Osteocyte (in vitro differentiated cells): ENCODE measurements around the gene NELFE. TPM values are rescaled to one million over a fixed set of nuclear protein-coding genes. Genes with fewer than 3 reads are reported as not detected.

Experiments
- DNase-seq: peaks from one replicate; pipeline ENCODE4 v3.0.0; 2021; ENCODE audit warnings: mixed read lengths; ENCODE audit not compliant: unreplicated experiment; ENCODE audit errors: extremely low spot score
- H3K27ac Mint-ChIP-seq: one replicate; pipeline ENCODE4 v1.8.0; 2021; ENCODE audit warnings: mild to moderate bottlenecking, mixed read lengths; ENCODE audit not compliant: unreplicated experiment
- H3K27me3 Mint-ChIP-seq: one replicate; pipeline ENCODE4 v1.8.0; 2021; ENCODE audit warnings: mixed read lengths; ENCODE audit not compliant: unreplicated experiment
- H3K36me3 Mint-ChIP-seq: one replicate; pipeline ENCODE4 v1.8.0; 2021; ENCODE audit warnings: mixed read lengths; ENCODE audit not compliant: unreplicated experiment
- H3K4me1 Mint-ChIP-seq: one replicate; pipeline ENCODE4 v1.8.0; 2021; ENCODE audit warnings: mixed read lengths; ENCODE audit not compliant: unreplicated experiment
- H3K4me3 Mint-ChIP-seq: one replicate; pipeline ENCODE4 v1.8.0; 2021; ENCODE audit warnings: mild to moderate bottlenecking, moderate library complexity, mixed read lengths; ENCODE audit not compliant: unreplicated experiment
- H3K9me3 Mint-ChIP-seq: one replicate; pipeline ENCODE4 v1.8.0; 2021; ENCODE audit warnings: mixed read lengths; ENCODE audit not compliant: unreplicated experiment
- CTCF ChIP-seq: fragments of 200-600 bp; sonication (generic); IDR thresholded peaks from 2 replicates; pipeline ENCODE4 v1.5.0; 2021; ENCODE audit warnings: antibody characterized with exemption, mild to moderate bottlenecking, moderate library complexity
- total RNA-seq: library from RNA; stranded (reverse); gene quantifications from 2 replicates; pipeline ENCODE4 v1.2.1, GENCODE V29; 2021

NELFE gene
- total RNA-seq, 1 donor from 2014 or later = 66.8 TPM

GRCh38 chr6:31928672-31928939 lies 30.2 kb downstream of the NELFE start:
- Mint-ChIP-seq H3K9me3 (no peaks in the 10 kb centered on the region), H3K4me3 (no peak overlapping the region), H3K36me3 (no peaks in the 10 kb centered on the region), H3K4me1 (no peaks in the 10 kb centered on the region), H3K27me3 (peaks cover 15% of the 10 kb centered on the region), H3K27ac (no peak overlapping the region)
- no peak for TF ChIP-seq CTCF
- no peak for DNase-seq

- H3K36me3 Mint-ChIP-seq = no peaks in the 10 kb centered on the region
- no peak overlapping the region for H3K4me3 Mint-ChIP-seq
These were observed 30.7 kb downstream of the NELFE start for GRCh38 chr6:31927863-31928671.

GRCh38 chr6:31927242-31927862 lies 31.4 kb downstream of the NELFE start, which contains the start of gene C2:
Gene C2 (plus strand): TSS chr6:31927717. CDS start chr6:31927753, 36 bp downstream.
- no peaks in the 10 kb centered on the region for H3K4me1 Mint-ChIP-seq
- no peak within 1 kb of the TSS for H3K4me3 Mint-ChIP-seq
- H3K27ac Mint-ChIP-seq = no peak within 1 kb of the TSS
- H3K36me3 Mint-ChIP-seq = no peaks in the 10 kb centered on the region
- H3K9me3 Mint-ChIP-seq = no peaks in the 10 kb centered on the region
- TF ChIP-seq CTCF = no peak
- peaks cover 6% of the 10 kb centered on the region for H3K27me3 Mint-ChIP-seq
- DNase-seq = no peak

More at GRCh38 chr6:31927863-31928671, 30.7 kb downstream of the NELFE start:
- Mint-ChIP-seq H3K9me3 (no peaks in the 10 kb centered on the region), H3K27ac (no peak overlapping the region), H3K4me1 (no peaks in the 10 kb centered on the region), H3K27me3 (peaks cover 9% of the 10 kb centered on the region)
- TF ChIP-seq CTCF = no peak
- no peak for DNase-seq

GRCh38 chr6:31922942-31923341 lies 35.8 kb downstream of the NELFE start:
- no peak overlapping the region for H3K4me3 Mint-ChIP-seq
- peaks cover 7% of the 10 kb centered on the region for H3K4me1 Mint-ChIP-seq
- TF ChIP-seq CTCF = peak; percentile 16
- no peaks in the 10 kb centered on the region for H3K36me3 Mint-ChIP-seq
- H3K27ac Mint-ChIP-seq = no peak overlapping the region
- peaks cover 5% of the 10 kb centered on the region for H3K27me3 Mint-ChIP-seq
- H3K9me3 Mint-ChIP-seq = no peaks in the 10 kb centered on the region
- DNase-seq = no peak

- no peak overlapping the region for H3K4me3 Mint-ChIP-seq
- peaks cover 7% of the 10 kb centered on the region for H3K4me1 Mint-ChIP-seq
- no peaks in the 10 kb centered on the region for H3K9me3 Mint-ChIP-seq
- no peaks in the 10 kb centered on the region for H3K27me3 Mint-ChIP-seq
- no peak overlapping the region for H3K27ac Mint-ChIP-seq
- no peak for DNase-seq
- no peaks in the 10 kb centered on the region for H3K36me3 Mint-ChIP-seq
- no peak for TF ChIP-seq CTCF
These were observed 38.0 kb downstream of the NELFE start for GRCh38 chr6:31920811-31921210.
